NT2/D1 (cell line): ENCODE results near the gene HMX2.
"Not testable (repeated sequence)": the region's sequence is repeated elsewhere in the genome, so short reads cannot be mapped to it uniquely, and the experiment has no call there.

Experiments
- DNase-seq: peaks from one replicate; pipeline ENCODE4 v3.0.0-alpha.2; 2011; ENCODE audit warnings: low read depth, low spot score
- H3K27me3 ChIP-seq: 2 replicates; pipeline ENCODE4 v1.6.0; 2011; ENCODE audit warnings: mild to moderate bottlenecking; ENCODE audit not compliant: insufficient read length, insufficient read depth
- H3K36me3 ChIP-seq: 2 replicates; pipeline ENCODE4 v1.6.1; 2011; ENCODE audit warnings: mild to moderate bottlenecking, low read length, mixed read lengths; ENCODE audit not compliant: insufficient read depth, insufficient read length
- H3K4me1 ChIP-seq: 2 replicates; pipeline ENCODE4 v1.5.1; 2011; ENCODE audit not compliant: insufficient read depth, insufficient read length
- H3K4me3 ChIP-seq: 2 replicates; pipeline ENCODE4 v1.5.1; 2011; ENCODE audit warnings: low read depth; ENCODE audit not compliant: insufficient read length
- H3K9ac ChIP-seq: 2 replicates; pipeline ENCODE4 v1.6.0; 2011; ENCODE audit warnings: low read depth; ENCODE audit not compliant: insufficient read length
- H3K9me3 ChIP-seq: 2 replicates; pipeline ENCODE4 v1.5.1; 2011; ENCODE audit warnings: mild to moderate bottlenecking, low read length; ENCODE audit not compliant: insufficient read depth
- SUZ12 ChIP-seq: IDR thresholded peaks from 2 replicates; pipeline ENCODE4 v1.6.1; 2011; ENCODE audit not compliant: insufficient read length, insufficient read depth; ENCODE audit errors: extremely low read depth
- YY1 ChIP-seq: IDR thresholded peaks from 2 replicates; pipeline ENCODE4 v1.6.1; 2011; ENCODE audit not compliant: insufficient read length, insufficient read depth
- ZNF274 ChIP-seq: IDR thresholded peaks from 2 replicates; pipeline ENCODE4 v1.6.1; 2011; ENCODE audit warnings: mild to moderate bottlenecking, low read depth, low read length

The HMX2 gene

DNA sequence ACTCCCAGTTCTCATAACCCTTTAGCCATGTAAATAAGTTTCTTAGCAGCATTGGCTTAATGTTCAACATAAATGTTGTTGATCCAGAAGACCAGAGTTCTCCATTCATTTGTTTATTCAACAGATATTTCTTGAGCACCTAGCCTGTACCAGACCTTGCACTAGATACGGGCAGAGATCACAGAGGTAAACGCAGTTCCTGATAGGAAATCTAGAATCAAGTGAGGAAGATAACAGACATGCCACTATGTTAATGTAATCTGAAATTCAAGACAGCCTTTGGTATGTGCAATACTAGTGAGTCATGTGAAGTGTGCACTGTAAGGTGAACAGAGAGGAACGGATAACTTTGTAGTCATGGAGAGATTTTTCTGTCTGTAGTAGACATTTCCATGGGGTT, 9.3 kb downstream of the HMX2 start:
- Histone ChIP-seq H3K9ac (no peak overlapping the region), H3K9me3 (no peaks in the 10 kb centered on the region), H3K4me1 (no peaks in the 10 kb centered on the region), H3K36me3 (peaks cover 66% of the 10 kb centered on the region), H3K27me3 (peaks cover 17% of the 10 kb centered on the region), H3K4me3 (no peak overlapping the region)
- DNase-seq = no peak
- TF ChIP-seq YY1 (no peak), SUZ12 (no peak), ZNF274 (no peak)

DNA sequence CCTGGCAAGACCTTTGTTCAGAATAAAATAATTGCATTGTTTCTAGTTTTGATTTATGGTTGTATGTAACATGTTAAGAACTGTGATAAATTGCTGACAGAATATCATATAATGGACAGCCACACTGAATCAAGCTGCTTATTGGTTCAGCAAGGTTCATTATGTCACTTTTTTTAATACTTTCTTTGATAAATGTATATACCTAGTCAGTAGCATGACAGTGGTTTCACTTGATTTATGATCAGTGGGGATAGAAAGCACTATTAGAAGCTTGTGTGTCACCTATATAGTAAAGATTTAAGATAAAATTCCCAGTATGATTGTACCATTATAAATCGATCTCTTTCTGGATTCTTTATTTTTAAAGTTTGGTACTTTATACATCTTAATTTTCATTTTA, 10.7 kb downstream of the HMX2 start:
- H3K4me3 ChIP-seq = no peak overlapping the region

DNA sequence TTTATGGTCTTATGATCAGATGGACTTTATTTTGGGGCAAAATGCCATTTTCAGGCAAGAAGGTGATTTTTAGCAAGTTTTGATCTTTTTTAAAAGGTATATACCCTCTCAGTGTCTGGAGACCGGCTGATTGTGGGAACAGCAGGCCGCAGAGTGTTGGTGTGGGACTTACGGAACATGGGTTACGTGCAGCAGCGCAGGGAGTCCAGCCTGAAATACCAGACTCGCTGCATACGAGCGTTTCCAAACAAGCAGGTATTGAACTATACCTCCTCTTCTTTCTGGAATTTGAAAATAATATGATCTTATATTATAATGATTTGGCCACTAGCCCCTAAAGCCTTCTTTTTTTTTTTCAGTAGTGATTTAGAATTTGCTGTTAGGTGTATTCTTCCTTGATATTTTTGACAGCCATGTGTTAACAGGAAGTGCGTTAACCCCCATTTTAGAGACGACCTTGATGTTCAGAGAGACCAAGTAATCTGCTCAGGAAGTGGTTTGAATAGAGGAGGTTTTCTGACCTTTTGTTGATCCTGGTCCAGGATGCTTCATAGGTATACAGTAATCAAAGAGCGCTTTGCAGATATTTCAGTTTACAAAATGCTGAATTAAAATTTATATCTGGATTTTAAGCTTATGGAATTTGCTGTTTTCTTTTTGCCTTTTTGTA, 12.5 kb downstream of the HMX2 start:
- Histone ChIP-seq H3K9ac (no peak overlapping the region), H3K36me3 (peaks cover 91% of the 10 kb centered on the region), H3K4me1 (no peaks in the 10 kb centered on the region), H3K4me3 (no peak overlapping the region), H3K27me3 (no peaks in the 10 kb centered on the region), H3K9me3 (no peaks in the 10 kb centered on the region)
- TF ChIP-seq YY1 = no peak
- TF ChIP-seq SUZ12 = no peak
- no peak for TF ChIP-seq ZNF274
- DNase-seq = no peak

More for the DNA sequence above, 10.7 kb downstream of the HMX2 start:
- Histone ChIP-seq H3K36me3 (peaks cover 81% of the 10 kb centered on the region), H3K9me3 (no peaks in the 10 kb centered on the region), H3K27me3 (peaks cover 2% of the 10 kb centered on the region), H3K4me1 (no peaks in the 10 kb centered on the region), H3K9ac (no peak overlapping the region)
- no peak for DNase-seq
- TF ChIP-seq ZNF274 (no peak), YY1 (no peak), SUZ12 (no peak)

- H3K9ac ChIP-seq = no peak overlapping the region
- no peak for DNase-seq
- no peaks in the 10 kb centered on the region for H3K27me3 ChIP-seq
- H3K4me3 ChIP-seq = no peak overlapping the region
- H3K4me1 ChIP-seq = no peaks in the 10 kb centered on the region
- H3K36me3 ChIP-seq = peaks cover 88% of the 10 kb centered on the region
- no peaks in the 10 kb centered on the region for H3K9me3 ChIP-seq
- no peak for TF ChIP-seq YY1
- no peak for TF ChIP-seq SUZ12
- no peak for TF ChIP-seq ZNF274
Measured at GRCh38 chr10:123164319-123164718, 16.4 kb downstream of the HMX2 start.

DNA sequence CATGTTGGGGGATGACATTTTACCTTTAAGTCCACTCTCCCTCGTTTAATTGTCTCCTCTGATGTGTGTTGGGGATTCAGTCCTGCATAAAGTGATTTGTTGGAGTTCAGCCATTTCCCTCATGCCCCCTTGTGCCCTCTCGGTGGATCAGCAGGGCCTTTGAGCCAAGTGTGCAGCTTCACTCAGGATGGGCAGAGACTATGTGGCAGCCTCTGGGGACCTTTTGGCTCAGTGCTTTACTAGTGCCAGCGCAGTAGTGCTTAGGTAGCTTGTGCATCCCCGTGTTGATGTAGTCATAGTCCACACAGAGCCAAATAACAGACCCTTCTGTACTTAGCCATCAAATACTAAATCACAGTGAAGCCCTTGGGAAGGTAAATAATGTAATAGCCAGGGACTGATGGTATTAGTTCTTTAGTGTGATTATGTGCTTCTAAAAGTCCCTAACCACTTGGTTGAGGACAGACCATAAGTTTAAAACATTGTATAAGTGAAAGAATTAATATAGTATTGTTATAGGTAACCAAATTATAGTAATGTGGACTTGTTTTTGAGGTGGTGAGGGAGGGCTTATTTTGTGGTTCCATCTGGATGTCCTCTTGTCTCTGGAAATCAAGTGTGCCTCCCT, 17.6 kb downstream of the HMX2 start:
- Histone ChIP-seq H3K9me3 (no peaks in the 10 kb centered on the region), H3K27me3 (no peaks in the 10 kb centered on the region), H3K9ac (no peak overlapping the region), H3K4me3 (no peak overlapping the region), H3K4me1 (no peaks in the 10 kb centered on the region), H3K36me3 (peaks cover 87% of the 10 kb centered on the region)
- no peak for TF ChIP-seq SUZ12
- TF ChIP-seq YY1 = no peak
- TF ChIP-seq ZNF274 = no peak
- no peak for DNase-seq

GRCh38 chr10:123166618-123167017, 18.7 kb downstream of the HMX2 start:
- TF ChIP-seq SUZ12 (no peak), YY1 (no peak), ZNF274 (no peak)
- H3K9me3 ChIP-seq = no peaks in the 10 kb centered on the region
- H3K36me3 ChIP-seq = peaks cover 76% of the 10 kb centered on the region
- no peak overlapping the region for H3K4me3 ChIP-seq
- no peaks in the 10 kb centered on the region for H3K4me1 ChIP-seq
- H3K27me3 ChIP-seq = no peaks in the 10 kb centered on the region
- H3K9ac ChIP-seq = no peak overlapping the region
- no peak for DNase-seq

- Histone ChIP-seq H3K9me3 (no peaks in the 10 kb centered on the region), H3K36me3 (peaks cover 52% of the 10 kb centered on the region), H3K27me3 (no peaks in the 10 kb centered on the region), H3K4me3 (no peak overlapping the region), H3K4me1 (no peaks in the 10 kb centered on the region), H3K9ac (no peak overlapping the region)
- DNase-seq = no peak
- TF ChIP-seq ZNF274 = no peak
- TF ChIP-seq YY1 = no peak
- TF ChIP-seq SUZ12 = no peak
Measured at GRCh38 chr10:123170961-123171360, 23.0 kb downstream of the HMX2 start.

DNA sequence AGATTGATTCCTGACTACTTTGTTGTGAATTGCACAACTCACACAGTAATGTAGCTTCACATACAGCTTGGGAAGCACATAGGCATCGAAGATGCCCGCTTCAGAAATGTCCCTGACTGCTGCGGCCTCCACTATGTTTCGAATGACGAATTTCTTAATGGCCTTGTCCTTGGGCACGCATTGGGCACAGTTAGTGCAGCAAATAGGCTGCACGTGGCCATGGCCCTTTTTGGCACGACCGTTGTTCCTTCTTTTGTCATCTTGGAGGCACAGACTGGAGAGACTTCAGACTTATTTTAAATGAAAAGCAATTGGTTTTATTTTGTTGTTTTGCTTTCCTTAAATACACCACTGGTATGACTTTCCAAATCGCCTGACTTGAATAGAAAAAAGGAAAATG, 23.7 kb downstream of the HMX2 start:
- H3K9me3 ChIP-seq, H3K4me3 ChIP-seq, DNase-seq, H3K27me3 ChIP-seq, H3K4me1 ChIP-seq, H3K9ac ChIP-seq: not testable (repeated sequence)
- peaks cover 51% of the 10 kb centered on the region for H3K36me3 ChIP-seq
